ENCODE data around the gene PLEKHH1. TPM values are rescaled to one million over a fixed set of nuclear protein-coding genes. Genes with fewer than 3 reads are reported as not detected.

PLEKHH1 gene
- total and polyA plus RNA-seq, 9 of the 15 experiments (the other 6 are each of a cell fraction or from before 2014, with no cell fraction given), result 0.76 to 5.9 (median 2.9) TPM

- TF ChIP-seq ZNF551 (CRISPR knock-in tag; IDR thresholded peaks at IDR 0.05) (no peak), HIVEP1 (CRISPR knock-in tag; IDR thresholded peaks at IDR 0.05) (no peak), FOSL1 (tag; conservative IDR thresholded peaks at IDR 0.05) (no peak), TAL1 (IDR thresholded peaks at IDR 0.05) (no peak), YBX1 (IDR thresholded peaks at IDR 0.05) (no peak), MCM2 (IDR thresholded peaks at IDR 0.05; ENCODE audit: low read depth) (no peak), SAFB (IDR thresholded peaks at IDR 0.05; ENCODE audit: borderline replicate concordance, low read depth, low read length) (no peak), ZNF76 (CRISPR knock-in tag; IDR thresholded peaks at IDR 0.05; ENCODE audit: borderline replicate concordance) (no peak)
Measured at GRCh38 chr14:67551123-67551522, 18.0 kb downstream of the PLEKHH1 start (continued).

GRCh38 chr14:67551940-67552339 is 18.9 kb downstream of the PLEKHH1 start:
- no peaks in the 10 kb centered on the region for H3K9me3 ChIP-seq (replicated peaks; ENCODE audit: control insufficient read depth, insufficient read depth, low read depth, low read length)
- ChIA-PET CTCF (ENCODE audit: low intra/inter-chr PET ratio) (no interaction called here), POLR2A (interaction anchor here (0.8 kb wide), 1 partner anchor 10 kb away, joined by 4 read pairs; no protein-coding TSS in a partner anchor)
- H3K4me1 ChIP-seq (replicated peaks in 1 of 2; ENCODE audit: control insufficient read depth in 2 of 2, insufficient read depth in 2 of 2, low read length in 2 of 2), result no peaks in the 10 kb centered on the region; a peak in 1 of 5 replicates
- intact Hi-C loops (cut with micrococcal nuclease), result no loop called here
- H3K36me3 ChIP-seq (ENCODE audit: control insufficient read depth, insufficient read depth, low read length), result no peaks in the 10 kb centered on the region
- ATAC-seq (no peak), DNase-seq (ENCODE audit: extremely low read depth in 1 of 4, low spot score in 3 of 4) (no peak), FAIRE-seq (no peak)
- no peaks in the 10 kb centered on the region for H3K9me1 ChIP-seq (ENCODE audit: control insufficient read depth, insufficient read depth, low read length)
- in situ Hi-C loops (cut with MboI), result no loop called here
- no peak overlapping the region for H3K4me3 ChIP-seq
- BruUV-seq (replicated peaks), result no TSS peak
- H2AFZ ChIP-seq (ENCODE audit: low read depth, low read length), result no peak overlapping the region
- no peak for TF ChIP-seq TAF15 (IDR thresholded peaks at IDR 0.05; ENCODE audit: low read depth, low read length)
- TF ChIP-seq MTA1 (IDR thresholded peaks at IDR 0.05; ENCODE audit: borderline replicate concordance), result no peak
- no peaks in the 10 kb centered on the region for H3K79me2 ChIP-seq (ENCODE audit: control insufficient read depth, insufficient read depth, low read length)
- H3K9ac ChIP-seq (ENCODE audit: insufficient read depth in 1 of 2, low read depth in 2 of 2, low read length in 2 of 2), result no peak overlapping the region
- H3K4me2 ChIP-seq (ENCODE audit: insufficient read depth, low read length), result no peak overlapping the region
- no peak overlapping the region for H3K27ac ChIP-seq (ENCODE audit: extremely low read depth, low read depth, low read length)
- no peaks in the 10 kb centered on the region for H3K27me3 ChIP-seq (ENCODE audit: control insufficient read depth in 2 of 2, insufficient read depth in 2 of 2, low read length in 2 of 2)
- WGBS (ENCODE audit: insufficient coverage, low coverage, missing lambda C conversion rate), result 68% methylated on average over 3 of the region's 3 CpGs
- H4K20me1 ChIP-seq (replicated peaks; ENCODE audit: control insufficient read depth, insufficient read depth, low read length), result no peaks in the 10 kb centered on the region

All from K562 (cell line).